Gastroesophageal sphincter (tissue), 4 donors: ENCODE results near the gene C20orf144. TPM values are rescaled to one million over a fixed set of nuclear protein-coding genes. Genes with fewer than 3 reads are reported as not detected.
"Not testable (repeated sequence)": the region's sequence is repeated elsewhere in the genome, so short reads cannot be mapped to it uniquely, and the experiment has no call there.

Source experiments
- ATAC-seq: fragments of 150-250 bp; one replicate; pipeline ENCODE4 v1.9.1; 2016; ENCODE audit warnings: mild to moderate bottlenecking, moderate library complexity
- H3K27ac ChIP-seq, 4 donors: fragments of 200-600 bp; sonication (generic) in 3 of 4; 1 replicate in 3 of 4; 2 replicates in 1 of 4; pipeline ENCODE4 v1.5.1; 2016 to 2019
- H3K27me3 ChIP-seq: fragments of 200-600 bp; sonication (generic); one replicate; pipeline ENCODE4 v1.5.1; 2019
- H3K36me3 ChIP-seq, 2 donors: fragments of 200-600 bp; sonication (generic); one replicate each; pipeline ENCODE4 v1.5.1; 2019; ENCODE audit warnings: control low read depth in 1 of 2
- H3K4me1 ChIP-seq, 3 donors: fragments of 200-600 bp; sonication (generic); 1 replicate in 2 of 3; 2 replicates in 1 of 3; pipeline ENCODE4 v1.5.1; 2016 to 2019; ENCODE audit warnings: control low read depth in 2 of 3
- H3K4me3 ChIP-seq, 2 donors: fragments of 200-600 bp; sonication (generic); one replicate each; pipeline ENCODE4 v1.5.1; 2019; ENCODE audit warnings: mild to moderate bottlenecking in 1 of 2, moderate library complexity in 1 of 2
- H3K9me3 ChIP-seq, 3 donors: fragments of 200-600 bp; sonication (generic); one replicate each; pipeline ENCODE4 v1.5.1; 2017 to 2019; ENCODE audit warnings: control low read depth in 2 of 3
- EP300 ChIP-seq: sonication (generic); formaldehyde crosslinking; IDR thresholded peaks from one replicate; pipeline ENCODE4 v1.6.1; 2017; ENCODE audit warnings: antibody characterized with exemption, mild to moderate bottlenecking
- POLR2A ChIP-seq, 2 donors: fragments of 450-650 bp; IDR thresholded peaks; one replicate each; pipeline ENCODE4 v1.6.1; 2017; ENCODE audit warnings: antibody characterized with exemption in 2 of 2, mild to moderate bottlenecking in 2 of 2, moderate library complexity in 1 of 2
- POLR2AphosphoS5 ChIP-seq: sonication (generic); formaldehyde crosslinking; IDR thresholded peaks from one replicate; pipeline ENCODE4 v1.6.1; 2017; ENCODE audit warnings: antibody characterized with exemption
- WGBS, 2 donors: methylation state at CpG; one replicate each; pipeline ENCODE4 v1.1.5; 2018; ENCODE audit warnings: low coverage in 1 of 2; 5-methylcytosine and 5-hydroxymethylcytosine counted together
- total RNA-seq, 4 donors: library from RNA; depleted of rRNA; stranded (reverse); fragments of >200 nt; gene quantifications; one replicate each; pipeline ENCODE4 v1.1.0, GENCODE V29; 2016
- TF ChIP-seq, protein P1 (sequence below), 4 experiments: fragments of 200-600 bp in 2 of 4; fragments of 450-650 bp in 2 of 4; sonication (generic) in 1 of 4; IDR thresholded peaks; one replicate each; pipeline ENCODE4 v1.5.1; 2017 to 2019; ENCODE audit warnings: antibody characterized with exemption in 4 of 4, mild to moderate bottlenecking in 2 of 4, moderate library complexity in 2 of 4

Gene C20orf144
- total RNA-seq, 4 donors from 2014 or later = not detected

DNA sequence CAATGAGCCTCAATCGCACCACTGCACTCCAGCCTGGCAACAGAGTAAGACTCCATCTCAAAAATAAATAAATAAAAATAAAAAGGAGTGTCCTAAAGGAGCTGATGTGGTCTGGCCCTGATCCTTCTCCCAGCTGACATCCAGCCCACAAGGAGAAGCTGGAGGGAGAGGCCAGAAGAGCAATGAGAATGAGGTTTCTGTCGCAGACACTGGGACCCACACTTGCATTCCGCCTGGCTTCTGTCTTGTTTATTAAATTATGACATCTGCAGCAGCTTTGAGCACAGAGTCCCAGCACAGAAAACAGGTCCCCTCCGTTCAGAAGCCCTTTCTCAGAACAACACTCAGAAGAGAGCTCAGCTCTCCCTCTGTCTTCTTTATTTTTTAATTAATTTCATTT, 34.3 kb downstream of the C20orf144 start:
- no peaks in the 10 kb centered on the region for H3K27me3 ChIP-seq
- no peaks in the 10 kb centered on the region for H3K36me3 ChIP-seq
- no peaks in the 10 kb centered on the region for H3K9me3 ChIP-seq
- TF ChIP-seq POLR2AphosphoS5 (no peak), POLR2A (IDR thresholded peaks at IDR 0.05) (no peak)
- no peak for ATAC-seq
- peaks cover 0 to 33% (median 0%) of the 10 kb centered on the region in 3 donors for H3K4me1 ChIP-seq
- H3K27ac ChIP-seq = peak overlapping the region in 2 of 4 donors; percentile 16 to 50
- no peak overlapping the region for H3K4me3 ChIP-seq
- 62 to 83% methylated on average over 2 to 3 of the region's 4 CpGs for WGBS, 2 donors

DNA sequence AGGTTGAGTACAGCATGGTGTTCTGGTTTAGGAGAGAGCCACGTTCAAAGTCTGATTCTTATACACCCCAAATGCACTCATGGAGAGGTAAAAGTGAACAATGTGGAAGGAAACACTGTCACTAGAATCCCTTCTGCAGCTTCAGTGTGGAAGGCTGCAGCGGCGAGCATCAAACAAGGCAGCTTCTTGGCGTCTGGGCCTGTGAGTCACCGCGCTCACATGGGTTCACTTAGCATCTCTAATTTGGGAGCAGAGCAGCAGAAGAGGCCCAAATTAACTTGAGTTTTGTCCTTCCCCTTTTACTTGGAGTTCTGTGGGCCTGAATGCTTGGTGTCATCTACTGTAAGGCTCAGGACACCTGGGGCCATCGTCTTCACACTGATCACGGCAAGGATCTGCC, 35.0 kb downstream of the C20orf144 start:
- H3K27ac ChIP-seq = peak overlapping the region in 3 of 4 donors; percentile 16 to 50 (median 46)
- H3K4me1 ChIP-seq = peaks cover 0 to 33% (median 0%) of the 10 kb centered on the region in 3 donors
- TF ChIP-seq, protein P1, sequence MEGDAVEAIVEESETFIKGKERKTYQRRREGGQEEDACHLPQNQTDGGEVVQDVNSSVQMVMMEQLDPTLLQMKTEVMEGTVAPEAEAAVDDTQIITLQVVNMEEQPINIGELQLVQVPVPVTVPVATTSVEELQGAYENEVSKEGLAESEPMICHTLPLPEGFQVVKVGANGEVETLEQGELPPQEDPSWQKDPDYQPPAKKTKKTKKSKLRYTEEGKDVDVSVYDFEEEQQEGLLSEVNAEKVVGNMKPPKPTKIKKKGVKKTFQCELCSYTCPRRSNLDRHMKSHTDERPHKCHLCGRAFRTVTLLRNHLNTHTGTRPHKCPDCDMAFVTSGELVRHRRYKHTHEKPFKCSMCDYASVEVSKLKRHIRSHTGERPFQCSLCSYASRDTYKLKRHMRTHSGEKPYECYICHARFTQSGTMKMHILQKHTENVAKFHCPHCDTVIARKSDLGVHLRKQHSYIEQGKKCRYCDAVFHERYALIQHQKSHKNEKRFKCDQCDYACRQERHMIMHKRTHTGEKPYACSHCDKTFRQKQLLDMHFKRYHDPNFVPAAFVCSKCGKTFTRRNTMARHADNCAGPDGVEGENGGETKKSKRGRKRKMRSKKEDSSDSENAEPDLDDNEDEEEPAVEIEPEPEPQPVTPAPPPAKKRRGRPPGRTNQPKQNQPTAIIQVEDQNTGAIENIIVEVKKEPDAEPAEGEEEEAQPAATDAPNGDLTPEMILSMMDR (IDR thresholded peaks at IDR 0.05) = no peak
- TF ChIP-seq POLR2A (IDR thresholded peaks at IDR 0.05) = no peak
- no peak for TF ChIP-seq EP300
- no peak for TF ChIP-seq POLR2AphosphoS5
- no peak overlapping the region for H3K4me3 ChIP-seq
- H3K27me3 ChIP-seq = no peaks in the 10 kb centered on the region
- no peaks in the 10 kb centered on the region for H3K36me3 ChIP-seq
- H3K9me3 ChIP-seq = no peaks in the 10 kb centered on the region
- WGBS, 2 donors = 35 to 64% methylated on average over 5 to 6 of the region's 8 CpGs
- ATAC-seq = peak; percentile 84

DNA sequence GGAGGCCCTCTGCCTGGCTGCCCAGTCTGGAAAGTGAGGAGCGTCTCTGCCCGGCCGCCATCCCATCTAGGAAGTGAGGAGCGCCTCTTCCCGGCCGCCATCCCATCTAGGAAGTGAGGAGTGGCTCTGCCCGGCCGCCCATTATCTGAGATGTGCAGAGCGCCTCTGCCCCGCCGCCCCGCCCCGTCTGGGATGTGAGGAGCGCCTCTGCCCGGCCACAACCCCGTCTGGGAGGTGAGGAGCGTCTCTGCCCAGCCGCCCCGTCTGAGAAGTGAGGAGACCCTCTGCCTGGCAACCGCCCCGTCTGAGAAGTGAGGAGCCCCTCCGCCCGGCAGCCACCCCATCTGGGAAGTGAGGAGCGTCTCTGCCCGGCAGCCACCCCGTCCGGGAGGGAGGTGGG, 36.8 kb downstream of the C20orf144 start:
- not testable (repeated sequence) for H3K9me3 ChIP-seq, H3K36me3 ChIP-seq, H3K27ac ChIP-seq, H3K27me3 ChIP-seq, H3K4me3 ChIP-seq, ATAC-seq
- no CpG with 5 or more reads among the region's 27 CpGs for WGBS, 2 donors
- H3K4me1 ChIP-seq = peaks cover 0 to 37% (median 0%) of the 10 kb centered on the region in 3 donors

DNA sequence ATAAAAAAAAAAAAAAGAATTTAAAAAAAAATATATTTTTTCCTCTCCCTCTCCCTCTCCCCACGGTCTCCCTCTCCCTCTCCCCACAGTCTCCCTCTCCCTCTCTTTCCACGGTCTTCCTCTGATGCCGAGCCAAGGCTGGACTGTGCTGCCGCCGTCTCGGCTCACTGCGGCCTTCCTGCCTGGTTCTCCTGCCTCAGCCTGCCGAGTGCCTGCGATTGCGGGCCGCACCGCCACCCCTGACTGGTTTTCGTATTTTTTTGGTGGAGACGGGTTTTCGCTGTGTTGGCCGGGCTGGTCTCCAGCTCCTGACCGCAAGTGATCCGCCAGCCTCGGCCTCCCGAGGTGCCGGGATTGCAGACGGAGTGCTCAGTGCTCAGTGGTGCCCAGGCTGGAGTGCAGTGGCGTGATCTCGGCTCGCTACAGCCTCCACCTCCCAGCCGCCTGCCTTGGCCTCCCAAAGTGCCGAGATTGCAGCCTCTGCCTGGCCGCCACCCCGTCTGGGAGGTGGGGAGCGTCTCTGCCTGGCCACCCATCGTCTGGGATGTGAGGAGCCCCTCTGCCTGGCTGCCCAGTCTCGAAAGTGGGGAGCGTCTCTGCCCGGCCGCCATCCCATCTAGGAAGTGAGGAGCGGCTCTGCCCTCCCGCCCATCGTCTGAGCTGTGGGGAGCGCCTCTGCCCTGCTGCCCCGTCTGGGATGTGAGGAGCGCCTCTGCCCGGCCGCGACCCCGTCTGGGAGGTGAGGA, 38.7 kb downstream of the C20orf144 start:
- peaks cover 0 to 28% (median 0%) of the 10 kb centered on the region in 3 donors for H3K4me1 ChIP-seq
- H3K4me3 ChIP-seq, H3K27ac ChIP-seq, ATAC-seq, H3K27me3 ChIP-seq, H3K9me3 ChIP-seq: not testable (repeated sequence)
- peaks cover 0 to 12% of the 10 kb centered on the region in 2 donors for H3K36me3 ChIP-seq
- WGBS, 2 donors = 82 to 92% methylated on average over 8 to 13 of the region's 45 CpGs

DNA sequence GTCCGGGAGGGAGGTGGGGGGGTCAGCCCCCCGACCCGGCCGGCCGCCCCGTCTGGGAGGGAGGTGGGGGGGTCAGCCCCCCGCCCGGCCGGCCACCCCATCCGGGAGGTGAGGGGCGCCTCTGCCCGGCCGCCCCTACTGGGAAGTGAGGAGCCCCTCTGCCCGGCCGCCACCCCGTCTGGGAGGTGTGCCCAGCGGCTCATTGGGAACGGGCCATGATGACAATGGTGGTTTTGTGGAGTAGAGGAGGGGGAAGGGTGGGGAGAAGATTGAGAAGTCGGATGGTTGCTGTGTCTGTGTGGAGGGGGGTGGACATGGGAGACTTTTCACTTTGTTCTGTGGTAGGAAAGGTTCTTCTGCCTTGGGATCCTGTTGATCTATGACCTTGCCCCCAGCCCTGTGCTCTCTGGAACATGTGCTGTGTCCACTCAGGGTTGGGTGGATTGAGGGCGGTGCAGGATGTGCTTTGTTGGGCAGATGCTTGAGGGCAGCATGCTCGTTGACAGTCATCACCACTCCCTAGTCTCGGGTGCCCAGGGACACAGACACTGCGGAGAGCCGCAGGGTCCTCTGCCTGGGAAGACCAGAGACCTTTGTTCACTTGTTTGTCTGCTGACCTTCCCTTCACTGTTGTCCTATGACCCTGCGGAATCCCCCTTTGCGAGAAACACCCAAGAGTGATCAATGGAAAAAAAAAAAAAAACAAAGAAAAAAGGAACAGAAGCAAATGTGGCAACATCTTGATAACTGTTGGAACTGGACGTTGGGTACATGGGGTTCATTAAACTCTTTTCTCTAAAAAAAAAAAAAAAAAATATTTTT, 39.7 kb downstream of the C20orf144 start:
- no peak overlapping the region for H3K27ac ChIP-seq
- H3K27me3 ChIP-seq = no peaks in the 10 kb centered on the region
- H3K36me3 ChIP-seq = peaks cover 0 to 21% of the 10 kb centered on the region in 2 donors
- no peaks in the 10 kb centered on the region for H3K9me3 ChIP-seq
- no peak for ATAC-seq
- peaks cover 0 to 18% (median 0%) of the 10 kb centered on the region in 3 donors for H3K4me1 ChIP-seq
- H3K4me3 ChIP-seq = no peak overlapping the region
- 86% methylated on average over 6 of the region's 27 CpGs; no CpG with 5 or more reads in 1 of the 2 donors for WGBS, 2 donors
- TF ChIP-seq POLR2AphosphoS5 = no peak
- TF ChIP-seq POLR2A (IDR thresholded peaks at IDR 0.05) = no peak
- TF ChIP-seq, protein P1 (IDR thresholded peaks at IDR 0.05) = no peak
- no peak for TF ChIP-seq EP300

DNA sequence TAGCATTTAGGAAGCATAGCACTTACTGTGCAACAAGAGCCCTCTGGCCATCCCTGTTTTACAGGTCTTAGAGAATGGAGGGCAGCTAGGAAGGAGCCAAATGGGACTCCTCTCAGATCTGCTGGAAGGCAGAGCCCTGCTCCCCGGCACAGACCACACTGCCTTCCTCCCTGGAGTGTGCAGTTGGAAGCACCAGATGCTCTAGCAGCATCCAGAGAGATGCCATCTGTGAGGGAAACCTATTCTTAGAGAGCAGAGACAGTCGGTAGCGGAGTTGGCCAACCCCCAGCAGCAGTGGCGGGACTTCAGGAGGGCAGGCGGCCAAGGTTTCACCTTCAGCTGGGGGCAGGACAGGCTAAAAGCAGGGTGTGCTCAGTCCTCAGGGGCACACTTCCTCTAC, 40.7 kb downstream of the C20orf144 start:
- no peaks in the 10 kb centered on the region for H3K27me3 ChIP-seq
- no peak for ATAC-seq
- WGBS, 2 donors = 32% methylated on average over 4 of the region's 5 CpGs; no CpG with 5 or more reads in 1 of the 2 donors
- peaks cover 0 to 32% of the 10 kb centered on the region in 2 donors for H3K36me3 ChIP-seq
- H3K4me1 ChIP-seq = peaks cover 0 to 9% (median 0%) of the 10 kb centered on the region in 3 donors
- H3K9me3 ChIP-seq = no peaks in the 10 kb centered on the region
- H3K4me3 ChIP-seq = no peak overlapping the region
- TF ChIP-seq EP300 (no peak), POLR2AphosphoS5 (no peak), POLR2A (IDR thresholded peaks at IDR 0.05) (no peak)
- TF ChIP-seq, protein P1 (IDR thresholded peaks at IDR 0.05) = no peak
- H3K27ac ChIP-seq = no peak overlapping the region
